Trophoblast cell (in vitro differentiated cells and primary cell): Measurements from ENCODE around the gene ADCY5.

ENCODE experiments used
- DNase-seq, 2 donors: peaks; one replicate each; pipeline ENCODE4 v3.0.0-alpha.2; 2016
- H2AFZ ChIP-seq: 2 replicates; pipeline ENCODE4 v1.6.1; 2013; ENCODE audit warnings: low read length, moderate library complexity, mild to moderate bottlenecking; ENCODE audit not compliant: insufficient read depth, poor library complexity
- H2AK5ac ChIP-seq: 2 replicates; pipeline ENCODE4 v1.6.1; 2013; ENCODE audit warnings: mild to moderate bottlenecking, low read length
- H2BK120ac ChIP-seq: 2 replicates; pipeline ENCODE4 v1.6.1; 2013; ENCODE audit warnings: low read length, mild to moderate bottlenecking, moderate library complexity; ENCODE audit not compliant: insufficient read depth, poor library complexity
- H2BK12ac ChIP-seq: 2 replicates; pipeline ENCODE4 v1.6.1; 2013; ENCODE audit warnings: mild to moderate bottlenecking, low read length, moderate library complexity
- H2BK5ac ChIP-seq: 2 replicates; pipeline ENCODE4 v1.6.1; 2013; ENCODE audit warnings: low read length, low read depth, moderate library complexity, mild to moderate bottlenecking; ENCODE audit not compliant: poor library complexity
- H3K14ac ChIP-seq: 2 replicates; pipeline ENCODE4 v1.6.1; 2013; ENCODE audit warnings: mild to moderate bottlenecking, low read length
- H3K18ac ChIP-seq: 2 replicates; pipeline ENCODE4 v1.6.1; 2013; ENCODE audit warnings: mild to moderate bottlenecking, low read length
- H3K23ac ChIP-seq: 2 replicates; pipeline ENCODE4 v1.6.1; 2013; ENCODE audit warnings: low read length
- H3K27ac ChIP-seq: 2 replicates; pipeline ENCODE4 v1.5.1; 2013; ENCODE audit warnings: low read depth, mild to moderate bottlenecking, inconsistent platforms, low read length, moderate library complexity
- H3K27me3 ChIP-seq: 2 replicates; pipeline ENCODE4 v1.6.1; 2013; ENCODE audit warnings: inconsistent platforms, mild to moderate bottlenecking, low read length, moderate library complexity; ENCODE audit not compliant: insufficient read depth
- H3K36me3 ChIP-seq, 2 experiments: 1 replicate in 1 of 2; 2 replicates in 1 of 2; pipeline ENCODE4 v1.6.1; 2013; ENCODE audit warnings: low read length in 2 of 2, mild to moderate bottlenecking in 2 of 2, moderate library complexity in 1 of 2; ENCODE audit not compliant: insufficient read depth in 2 of 2, control insufficient read depth in 1 of 2
- H3K4ac ChIP-seq: 2 replicates; pipeline ENCODE4 v1.6.1; 2013; ENCODE audit warnings: low read depth, mild to moderate bottlenecking, low read length, moderate library complexity
- H3K4me1 ChIP-seq, 2 experiments: 1 replicate in 1 of 2; 2 replicates in 1 of 2; pipeline ENCODE4 v1.6.1; 2013; ENCODE audit warnings: low read length in 2 of 2, mild to moderate bottlenecking in 2 of 2, moderate library complexity in 1 of 2; ENCODE audit not compliant: insufficient read depth in 2 of 2, control insufficient read depth in 1 of 2
- H3K4me2 ChIP-seq: 2 replicates; pipeline ENCODE4 v1.6.1; 2013; ENCODE audit warnings: inconsistent platforms, mild to moderate bottlenecking, low read length, moderate library complexity
- H3K4me3 ChIP-seq: 2 replicates; pipeline ENCODE4 v1.5.1; 2013; ENCODE audit warnings: mild to moderate bottlenecking, low read depth, low read length, inconsistent platforms
- H3K79me1 ChIP-seq: one replicate; pipeline ENCODE4 v1.6.1; 2013; ENCODE audit warnings: low read length
- H3K79me2 ChIP-seq: 2 replicates; pipeline ENCODE4 v1.6.1; 2013; ENCODE audit warnings: low read length, mild to moderate bottlenecking; ENCODE audit not compliant: control insufficient read depth, insufficient read depth, poor library complexity
- H3K9ac ChIP-seq: 2 replicates; pipeline ENCODE4 v1.6.1; 2013; ENCODE audit warnings: mild to moderate bottlenecking, low read length
- H3K9me3 ChIP-seq: 2 replicates; pipeline ENCODE4 v1.6.1; 2013; ENCODE audit warnings: low read depth, mild to moderate bottlenecking, control low read depth, inconsistent platforms, low read length; ENCODE audit not compliant: insufficient read depth
- H4K12ac ChIP-seq: 2 replicates; pipeline ENCODE4 v1.6.1; 2013; ENCODE audit warnings: low read depth, mild to moderate bottlenecking, low read length, moderate library complexity
- H4K8ac ChIP-seq: 2 replicates; pipeline ENCODE4 v1.6.1; 2013; ENCODE audit warnings: low read depth, mild to moderate bottlenecking, low read length, moderate library complexity
- H4K91ac ChIP-seq: one replicate; pipeline ENCODE4 v1.6.1; 2013; ENCODE audit warnings: low read depth, mild to moderate bottlenecking, low read length, moderate library complexity
- WGBS: extraction: QIAGEN DNeasy Blood & Tissue Kit; methylation state at CpG from one replicate; pipeline ENCODE4 v1.1.7; 2013; ENCODE audit warnings: missing lambda C conversion rate; ENCODE audit not compliant: insufficient read length, insufficient coverage; ENCODE audit errors: extremely low coverage; 5-methylcytosine and 5-hydroxymethylcytosine counted together

The ADCY5 gene

GRCh38 chr3:123307064-123307463 lies 141.8 kb downstream of the ADCY5 start:
- H4K12ac ChIP-seq = no peak overlapping the region
- H3K79me1 ChIP-seq = no peaks in the 10 kb centered on the region
- H3K36me3 ChIP-seq = no peaks in the 10 kb centered on the region
- H3K4me3 ChIP-seq = no peak overlapping the region
- no peak overlapping the region for H2AFZ ChIP-seq
- no peaks in the 10 kb centered on the region for H3K79me2 ChIP-seq
- no peak overlapping the region for H2BK12ac ChIP-seq
- no peak overlapping the region for H3K4ac ChIP-seq
- H2BK5ac ChIP-seq = no peak overlapping the region
- H3K27me3 ChIP-seq = no peaks in the 10 kb centered on the region
- no peak for DNase-seq
- no peak overlapping the region for H3K4me2 ChIP-seq
- no CpG with 5 or more reads among the region's 5 CpGs for WGBS
- no peak overlapping the region for H4K91ac ChIP-seq
- H3K4me1 ChIP-seq = peaks cover 3 to 4% of the 10 kb centered on the region in 2 experiments
- H3K14ac ChIP-seq = no peak overlapping the region
- H3K9me3 ChIP-seq = peaks cover 2% of the 10 kb centered on the region
- no peak overlapping the region for H4K8ac ChIP-seq
- no peak overlapping the region for H2AK5ac ChIP-seq
- H3K18ac ChIP-seq = no peak overlapping the region
- no peak overlapping the region for H2BK120ac ChIP-seq
- no peak overlapping the region for H3K23ac ChIP-seq
- H3K9ac ChIP-seq = no peak overlapping the region
- H3K27ac ChIP-seq = no peak overlapping the region

GRCh38 chr3:123305192-123305591 lies 143.7 kb downstream of the ADCY5 start:
- H2AK5ac ChIP-seq = no peak overlapping the region
- H3K14ac ChIP-seq = no peak overlapping the region
- H3K9me3 ChIP-seq = peaks cover 2% of the 10 kb centered on the region
- no peak overlapping the region for H3K4me2 ChIP-seq
- no peak overlapping the region for H2AFZ ChIP-seq
- no peak overlapping the region for H3K4ac ChIP-seq
- no peaks in the 10 kb centered on the region for H3K79me2 ChIP-seq
- H4K91ac ChIP-seq = no peak overlapping the region
- no peak overlapping the region for H4K8ac ChIP-seq
- H3K4me3 ChIP-seq = no peak overlapping the region
- no peak overlapping the region for H4K12ac ChIP-seq
- H3K18ac ChIP-seq = no peak overlapping the region
- no peak overlapping the region for H2BK5ac ChIP-seq
- H2BK12ac ChIP-seq = no peak overlapping the region
- H3K36me3 ChIP-seq = no peaks in the 10 kb centered on the region
- no peak overlapping the region for H3K23ac ChIP-seq
- H3K9ac ChIP-seq = no peak overlapping the region
- no CpG with 5 or more reads among the region's 2 CpGs for WGBS
- no peak overlapping the region for H2BK120ac ChIP-seq
- no peaks in the 10 kb centered on the region for H3K27me3 ChIP-seq
- H3K27ac ChIP-seq = no peak overlapping the region
- H3K4me1 ChIP-seq = no peaks in the 10 kb centered on the region
- no peaks in the 10 kb centered on the region for H3K79me1 ChIP-seq
- no peak for DNase-seq

- no peak overlapping the region for H3K4ac ChIP-seq
- H3K79me2 ChIP-seq = no peaks in the 10 kb centered on the region
- no peak overlapping the region for H4K8ac ChIP-seq
- H3K4me2 ChIP-seq = no peak overlapping the region
- no peak overlapping the region for H3K23ac ChIP-seq
- DNase-seq = no peak
- H3K9ac ChIP-seq = no peak overlapping the region
- H2AK5ac ChIP-seq = no peak overlapping the region
- no peak overlapping the region for H2BK120ac ChIP-seq
- no peaks in the 10 kb centered on the region for H3K4me1 ChIP-seq
- no peak overlapping the region for H2BK12ac ChIP-seq
- no peak overlapping the region for H3K27ac ChIP-seq
- no peaks in the 10 kb centered on the region for H3K27me3 ChIP-seq
- H4K91ac ChIP-seq = no peak overlapping the region
- no peak overlapping the region for H2AFZ ChIP-seq
- H3K9me3 ChIP-seq = peaks cover 2% of the 10 kb centered on the region
- H3K36me3 ChIP-seq = no peaks in the 10 kb centered on the region
- no peaks in the 10 kb centered on the region for H3K79me1 ChIP-seq
- no peak overlapping the region for H4K12ac ChIP-seq
- H3K18ac ChIP-seq = no peak overlapping the region
- no peak overlapping the region for H3K4me3 ChIP-seq
- no CpG with 5 or more reads among the region's 15 CpGs for WGBS
- no peak overlapping the region for H2BK5ac ChIP-seq
- H3K14ac ChIP-seq = no peak overlapping the region
Measured at GRCh38 chr3:123303976-123304560, 144.8 kb downstream of the ADCY5 start.

- H3K4ac ChIP-seq = no peak overlapping the region
- H3K4me3 ChIP-seq = no peak overlapping the region
- no peak overlapping the region for H3K23ac ChIP-seq
- no peak overlapping the region for H2AFZ ChIP-seq
- no peak overlapping the region for H2AK5ac ChIP-seq
- no peak overlapping the region for H3K9ac ChIP-seq
- no peak overlapping the region for H4K91ac ChIP-seq
- H3K79me2 ChIP-seq = no peaks in the 10 kb centered on the region
- no peak overlapping the region for H3K27ac ChIP-seq
- no CpG with 5 or more reads among the region's 14 CpGs for WGBS
- H2BK5ac ChIP-seq = no peak overlapping the region
- H4K12ac ChIP-seq = no peak overlapping the region
- no peaks in the 10 kb centered on the region for H3K4me1 ChIP-seq
- no peak for DNase-seq
- peaks cover 2% of the 10 kb centered on the region for H3K9me3 ChIP-seq
- no peak overlapping the region for H2BK12ac ChIP-seq
- H4K8ac ChIP-seq = no peak overlapping the region
- H3K36me3 ChIP-seq = no peaks in the 10 kb centered on the region
- H3K18ac ChIP-seq = no peak overlapping the region
- no peaks in the 10 kb centered on the region for H3K27me3 ChIP-seq
- no peak overlapping the region for H2BK120ac ChIP-seq
- no peak overlapping the region for H3K14ac ChIP-seq
- H3K79me1 ChIP-seq = no peaks in the 10 kb centered on the region
- H3K4me2 ChIP-seq = no peak overlapping the region
Measured at GRCh38 chr3:123302961-123303360, 145.9 kb downstream of the ADCY5 start.
